ENCODE measurements around the gene PDE1C.
"Not testable (repeated sequence)": the region's sequence is repeated elsewhere in the genome, so short reads cannot be mapped to it uniquely, and the experiment has no call there.

Gene PDE1C

GRCh38 chr7:32042900-32043299 lies 27.3 kb downstream of the PDE1C start:
- DNase-seq: no peak

DNA sequence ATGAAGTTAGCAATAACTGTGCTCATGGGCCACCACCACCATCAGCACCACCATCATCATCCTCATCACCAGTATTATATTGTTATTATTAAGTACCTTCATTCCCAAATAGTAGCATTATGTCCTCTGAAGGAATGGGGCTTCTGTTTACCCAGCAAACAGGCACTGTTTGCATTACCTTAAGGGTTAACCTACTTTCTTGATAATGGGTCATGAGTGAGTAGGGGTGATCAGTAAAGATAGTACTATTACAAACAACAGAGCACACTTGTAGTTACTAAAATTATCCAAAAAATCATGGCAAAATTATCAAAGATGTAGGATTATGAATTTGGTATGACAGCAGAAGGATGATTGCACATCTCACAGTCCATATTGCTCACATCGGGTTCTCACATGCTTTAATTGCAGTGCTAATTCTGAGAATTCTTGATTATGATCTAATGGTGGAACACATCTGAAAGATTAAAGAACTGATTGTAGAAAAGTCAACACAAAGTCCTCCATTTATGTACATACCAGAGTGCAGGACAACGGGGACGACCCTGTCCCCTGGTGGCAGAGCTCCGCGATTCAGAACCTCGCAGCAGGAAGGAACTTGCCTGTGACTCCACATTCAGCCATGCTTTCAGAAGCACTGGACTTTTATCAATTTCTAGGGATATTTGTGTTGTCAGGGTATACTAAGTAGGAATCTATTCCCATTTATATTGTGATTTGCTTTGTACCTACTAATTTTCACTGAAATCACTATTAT lies 31.0 kb downstream of the PDE1C start:
- DNase-seq: peak in 2 of 4 experiments; percentile 4 to 9

- no peak for DNase-seq
These were observed 32.5 kb downstream of the PDE1C start for GRCh38 chr7:32037650-32038198.

- no peak for DNase-seq
These were observed 33.6 kb downstream of the PDE1C start for GRCh38 chr7:32036557-32036956.

- no peak for DNase-seq
These were observed 36.2 kb downstream of the PDE1C start for GRCh38 chr7:32034052-32034451.

GRCh38 chr7:32033006-32033405 lies 37.2 kb downstream of the PDE1C start:
- no peak for DNase-seq

- DNase-seq: no peak
These were observed 38.0 kb downstream of the PDE1C start for GRCh38 chr7:32032211-32032610.

GRCh38 chr7:32030904-32031692 lies 39.1 kb downstream of the PDE1C start:
- DNase-seq: peak in 3 of 4 experiments; percentile 5 to 35 (median 28)

- no peak for DNase-seq
These were observed 44.2 kb downstream of the PDE1C start for GRCh38 chr7:32026083-32026425.

GRCh38 chr7:32025381-32026082 lies 44.7 kb downstream of the PDE1C start:
- DNase-seq: no peak

- DNase-seq: no peak
These were observed 46.8 kb downstream of the PDE1C start for GRCh38 chr7:32023376-32023775.

DNA sequence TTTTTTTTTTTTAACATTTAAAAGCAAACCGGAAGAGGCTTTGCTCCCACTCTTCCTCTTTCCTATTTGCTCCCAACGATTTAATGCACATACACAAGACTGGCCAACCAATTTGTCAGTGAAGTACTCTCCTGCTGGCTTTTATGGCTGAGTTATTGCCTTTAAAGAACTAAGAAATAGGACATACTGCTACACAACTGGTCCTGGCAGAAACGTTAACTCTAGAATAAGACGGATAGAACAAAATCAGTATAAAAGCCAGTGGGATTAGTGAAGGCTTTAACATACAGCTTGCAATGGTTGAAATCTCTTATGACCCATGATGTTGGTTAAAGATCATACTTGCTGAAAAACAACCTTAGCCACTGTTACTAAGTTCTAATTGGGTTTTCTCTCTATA lies 47.2 kb downstream of the PDE1C start:
- DNase-seq: no peak

- no peak for DNase-seq
These were observed 49.6 kb downstream of the PDE1C start for GRCh38 chr7:32020551-32021159.

DNA sequence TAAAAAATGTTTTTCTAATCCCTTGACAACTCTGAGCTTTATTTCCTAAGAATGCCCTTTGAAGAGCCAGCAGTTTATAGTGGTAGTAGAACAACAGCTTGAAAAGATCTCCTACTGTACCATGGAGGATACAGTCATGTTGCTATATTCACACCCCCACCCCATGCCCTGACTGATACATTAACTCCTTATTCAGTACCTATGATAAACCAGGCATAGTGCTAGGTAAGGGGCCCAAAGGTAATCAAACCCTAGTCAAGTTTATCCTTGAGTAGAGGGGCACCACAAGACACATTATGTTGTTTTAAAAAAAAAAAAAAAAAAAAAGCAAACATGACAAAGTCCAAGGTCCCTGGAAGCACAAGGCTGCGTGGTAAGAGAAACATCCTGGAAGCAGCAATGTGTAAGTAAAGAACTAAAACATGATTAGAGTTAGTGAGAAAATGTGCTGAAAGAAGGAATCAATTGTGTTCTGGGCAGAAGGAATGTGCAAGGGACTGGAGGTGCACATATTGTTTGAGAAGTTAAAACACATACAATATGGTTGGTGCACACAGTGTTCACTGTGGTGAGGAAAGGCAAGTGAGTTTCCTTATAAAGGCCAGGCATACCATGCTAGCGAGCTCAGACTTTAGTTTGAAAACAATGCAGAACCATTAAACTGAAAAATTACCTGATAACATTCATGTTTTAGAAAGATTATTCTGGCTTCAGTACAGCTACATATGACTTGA lies 51.2 kb downstream of the PDE1C start:
- no peak for DNase-seq

- no peak for DNase-seq
These were observed 55.1 kb downstream of the PDE1C start for GRCh38 chr7:32015133-32015532.

DNA sequence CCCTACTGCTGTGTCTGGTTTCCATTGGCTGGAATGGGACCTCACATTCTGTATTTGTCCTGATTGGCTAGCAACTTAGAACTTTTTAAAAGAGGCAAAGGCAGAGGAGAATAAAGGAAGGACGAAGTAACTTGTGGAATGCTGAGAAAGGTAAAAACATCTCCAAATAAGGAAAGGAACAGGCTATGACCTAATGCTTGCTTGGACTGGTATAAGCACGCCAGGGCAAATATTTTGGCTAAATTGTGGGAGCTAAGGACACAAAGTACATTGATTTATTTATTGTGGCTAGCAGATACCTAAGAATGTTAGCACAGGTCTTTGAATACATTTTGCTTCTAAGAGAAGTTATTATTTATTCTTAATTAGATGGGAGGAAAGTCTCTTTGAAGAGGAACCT lies 56.7 kb downstream of the PDE1C start:
- not testable (repeated sequence) for DNase-seq

GRCh38 chr7:32005577-32005976 lies 64.6 kb downstream of the PDE1C start:
- no peak for DNase-seq

GRCh38 chr7:32001948-32002347 lies 68.3 kb downstream of the PDE1C start:
- DNase-seq: no peak

- DNase-seq: no peak
These were observed 72.8 kb downstream of the PDE1C start for GRCh38 chr7:31997423-31997822.

DNA sequence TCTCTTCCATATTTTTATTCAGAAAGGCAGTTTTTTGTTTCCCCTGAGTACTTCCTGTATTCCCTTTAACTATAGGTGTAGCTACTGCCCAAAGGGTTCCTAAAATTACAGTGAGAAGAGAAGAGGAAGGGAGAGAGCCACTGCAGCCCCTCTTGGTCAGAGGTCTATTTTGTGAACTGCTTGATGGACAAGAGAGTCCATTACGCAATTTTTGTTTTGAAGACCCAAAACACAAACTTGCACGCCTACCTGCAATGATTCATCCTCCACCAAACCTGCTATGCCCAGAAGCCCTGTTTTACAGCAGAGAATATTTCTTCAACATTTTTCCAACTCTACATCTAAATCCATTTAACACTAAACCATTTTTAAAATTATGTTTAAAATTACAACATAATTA lies 75.1 kb downstream of the PDE1C start:
- DNase-seq: no peak

GRCh38 chr7:31991846-31992245 lies 78.4 kb downstream of the PDE1C start:
- DNase-seq: no peak

- no peak for DNase-seq
These were observed 78.8 kb downstream of the PDE1C start for GRCh38 chr7:31991406-31991805.
